Loucy (cell line): Measurements from ENCODE around the gene TNNI2.
"Not testable (repeated sequence)": the region's sequence is repeated elsewhere in the genome, so short reads cannot be mapped to it uniquely, and the experiment has no call there.

Source experiments
- H2AFZ ChIP-seq: fragments of 200-600 bp; sonication (generic); 2 replicates; pipeline ENCODE4 v1.6.0; 2016; ENCODE audit warnings: antibody characterized with exemption, mild to moderate bottlenecking, low read length, moderate library complexity
- H3F3A ChIP-seq: fragments of 200-600 bp; 2 replicates; pipeline ENCODE4 v1.6.0; 2016; ENCODE audit warnings: antibody characterized with exemption, low read depth, mild to moderate bottlenecking
- H3K27me3 ChIP-seq: fragments of 200-600 bp; sonication (generic); 2 replicates; pipeline ENCODE4 v1.6.1; 2014; ENCODE audit warnings: low read length, mild to moderate bottlenecking; ENCODE audit not compliant: insufficient read depth, poor library complexity, severe bottlenecking
- H3K36me3 ChIP-seq: fragments of 200-600 bp; sonication (generic); 2 replicates; pipeline ENCODE4 v1.6.1; 2016; ENCODE audit warnings: low read length; ENCODE audit not compliant: insufficient read depth
- H3K4me1 ChIP-seq: fragments of 200-600 bp; sonication (generic); 2 replicates; pipeline ENCODE4 v1.5.1; 2014; ENCODE audit warnings: low read length, mild to moderate bottlenecking; ENCODE audit not compliant: insufficient read depth, poor library complexity, severe bottlenecking
- H3K4me2 ChIP-seq: fragments of 200-600 bp; sonication (generic); 2 replicates; pipeline ENCODE4 v1.6.0; 2014; ENCODE audit warnings: antibody characterized with exemption, low read length, low read depth, mild to moderate bottlenecking; ENCODE audit not compliant: poor library complexity, severe bottlenecking
- H3K4me3 ChIP-seq: fragments of 200-600 bp; sonication (generic); 2 replicates; pipeline ENCODE4 v1.5.1; 2014; ENCODE audit warnings: low read length, mild to moderate bottlenecking, mixed read lengths; ENCODE audit not compliant: poor library complexity, severe bottlenecking
- H3K79me2 ChIP-seq: fragments of 200-600 bp; sonication (generic); 2 replicates; pipeline ENCODE4 v1.6.1; 2014; ENCODE audit warnings: low read length; ENCODE audit not compliant: insufficient read depth
- H3K9ac ChIP-seq: fragments of 200-600 bp; sonication (generic); 2 replicates; pipeline ENCODE4 v1.6.0; 2014; ENCODE audit warnings: mild to moderate bottlenecking, low read depth, low read length, moderate library complexity; ENCODE audit not compliant: poor library complexity, severe bottlenecking
- H3K9me2 ChIP-seq: fragments of 200-600 bp; sonication (generic); replicated peaks from 2 replicates; pipeline ENCODE4 v1.6.1; 2016; ENCODE audit warnings: low read depth, low read length, mixed read lengths
- H3K9me3 ChIP-seq: fragments of 200-600 bp; sonication (generic); 2 replicates; pipeline ENCODE4 v1.6.1; 2014; ENCODE audit warnings: mild to moderate bottlenecking, antibody characterized with exemption, low read length, low read depth; ENCODE audit not compliant: insufficient read depth
- H4K20me1 ChIP-seq: fragments of 200-600 bp; sonication (generic); 2 replicates; pipeline ENCODE4 v1.6.0; 2014; ENCODE audit warnings: antibody characterized with exemption, low read length, mild to moderate bottlenecking; ENCODE audit not compliant: insufficient read depth, poor library complexity, severe bottlenecking
- CTCF ChIP-seq: fragments of 200-600 bp; sonication (generic); conservative IDR thresholded peaks from 2 replicates; pipeline ENCODE4 v1.5.1; 2014; ENCODE audit warnings: mild to moderate bottlenecking, antibody characterized with exemption, low read length
- EZH2phosphoT487 ChIP-seq: fragments of 200-600 bp; IDR thresholded peaks from 2 replicates; pipeline ENCODE4 v1.6.1; 2018; ENCODE audit warnings: antibody characterized with exemption, mild to moderate bottlenecking, moderate library complexity, borderline replicate concordance

TNNI2 gene

DNA sequence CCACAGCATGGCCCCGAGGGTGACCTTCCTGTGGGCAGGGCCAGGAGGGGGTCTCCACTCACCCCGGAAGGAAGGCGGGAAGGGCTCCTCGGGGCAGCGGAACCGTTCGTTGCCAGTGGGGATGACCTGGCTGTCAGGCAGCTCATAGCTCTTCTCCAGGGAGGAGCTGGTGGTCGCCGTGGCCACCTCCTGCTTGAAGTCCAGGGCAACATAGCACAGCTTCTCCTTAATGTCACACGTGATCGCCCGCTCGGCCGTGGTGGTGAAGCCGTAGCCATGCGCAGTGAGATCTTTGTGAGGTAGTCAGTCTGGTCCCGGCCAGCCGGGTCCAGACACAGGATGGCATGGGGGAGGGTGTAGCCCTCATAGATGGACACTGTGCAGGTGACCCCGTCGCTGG is 35.5 kb upstream of the TNNI2 start:
- no peaks in the 10 kb centered on the region for H3F3A ChIP-seq
- H2AFZ ChIP-seq = no peak overlapping the region
- no peaks in the 10 kb centered on the region for H3K9me2 ChIP-seq
- no peaks in the 10 kb centered on the region for H3K9me3 ChIP-seq
- H4K20me1 ChIP-seq = no peaks in the 10 kb centered on the region
- H3K36me3 ChIP-seq = no peaks in the 10 kb centered on the region
- no peak overlapping the region for H3K4me2 ChIP-seq
- no peak overlapping the region for H3K9ac ChIP-seq
- H3K4me1 ChIP-seq = no peaks in the 10 kb centered on the region
- H3K27me3 ChIP-seq = no peaks in the 10 kb centered on the region
- no peak for TF ChIP-seq CTCF
- TF ChIP-seq EZH2phosphoT487 = no peak
- H3K79me2 ChIP-seq = no peaks in the 10 kb centered on the region
- H3K4me3 ChIP-seq = no peak overlapping the region

GRCh38 chr11:1803835-1804519 is 34.8 kb upstream of the TNNI2 start:
- not testable (repeated sequence) for H3K79me2 ChIP-seq, H3K4me1 ChIP-seq, H3K9me2 ChIP-seq, H2AFZ ChIP-seq, H3K9ac ChIP-seq, H4K20me1 ChIP-seq, H3K36me3 ChIP-seq, H3K9me3 ChIP-seq, H3F3A ChIP-seq, H3K27me3 ChIP-seq, H3K4me3 ChIP-seq, H3K4me2 ChIP-seq

GRCh38 chr11:1805525-1805924 is 33.3 kb upstream of the TNNI2 start:
- Histone ChIP-seq H3K9me3 (no peaks in the 10 kb centered on the region), H3K27me3 (no peaks in the 10 kb centered on the region), H3K79me2 (no peaks in the 10 kb centered on the region), H3K36me3 (no peaks in the 10 kb centered on the region), H4K20me1 (no peaks in the 10 kb centered on the region), H3K9me2 (no peaks in the 10 kb centered on the region), H3K4me2 (no peak overlapping the region), H3K4me1 (no peaks in the 10 kb centered on the region), H3K9ac (no peak overlapping the region), H2AFZ (no peak overlapping the region), H3F3A (no peaks in the 10 kb centered on the region), H3K4me3 (no peak overlapping the region)
- TF ChIP-seq EZH2phosphoT487 (no peak), CTCF (no peak)
